ENCODE data around the gene CYB561D1.

CYB561D1 gene

DNA sequence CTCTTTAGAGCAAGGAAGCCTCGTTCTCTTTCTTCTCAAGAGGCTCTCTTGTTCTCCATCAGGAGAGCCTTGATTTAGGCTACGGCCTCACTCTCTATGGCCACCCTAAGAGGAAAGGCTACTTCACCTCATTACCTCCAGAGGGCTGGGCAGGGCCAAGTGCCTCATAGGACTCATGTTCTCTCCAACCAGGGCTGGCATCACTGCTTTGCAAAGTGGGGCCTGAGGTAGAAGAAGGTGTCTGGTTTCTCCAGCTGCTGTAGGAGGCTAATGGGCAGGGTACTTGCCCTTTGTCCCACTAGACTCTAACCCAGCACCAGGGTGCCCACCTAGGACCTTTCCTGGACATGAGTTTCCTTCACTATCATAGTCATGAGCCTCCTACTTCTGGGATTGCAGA, 12.2 kb upstream of the CYB561D1 start:
- no peak for DNase-seq

GRCh38 chr1:109482242-109482641, 11.7 kb upstream of the CYB561D1 start:
- peak in 1 of 14 donors; percentile 60 for DNase-seq

DNA sequence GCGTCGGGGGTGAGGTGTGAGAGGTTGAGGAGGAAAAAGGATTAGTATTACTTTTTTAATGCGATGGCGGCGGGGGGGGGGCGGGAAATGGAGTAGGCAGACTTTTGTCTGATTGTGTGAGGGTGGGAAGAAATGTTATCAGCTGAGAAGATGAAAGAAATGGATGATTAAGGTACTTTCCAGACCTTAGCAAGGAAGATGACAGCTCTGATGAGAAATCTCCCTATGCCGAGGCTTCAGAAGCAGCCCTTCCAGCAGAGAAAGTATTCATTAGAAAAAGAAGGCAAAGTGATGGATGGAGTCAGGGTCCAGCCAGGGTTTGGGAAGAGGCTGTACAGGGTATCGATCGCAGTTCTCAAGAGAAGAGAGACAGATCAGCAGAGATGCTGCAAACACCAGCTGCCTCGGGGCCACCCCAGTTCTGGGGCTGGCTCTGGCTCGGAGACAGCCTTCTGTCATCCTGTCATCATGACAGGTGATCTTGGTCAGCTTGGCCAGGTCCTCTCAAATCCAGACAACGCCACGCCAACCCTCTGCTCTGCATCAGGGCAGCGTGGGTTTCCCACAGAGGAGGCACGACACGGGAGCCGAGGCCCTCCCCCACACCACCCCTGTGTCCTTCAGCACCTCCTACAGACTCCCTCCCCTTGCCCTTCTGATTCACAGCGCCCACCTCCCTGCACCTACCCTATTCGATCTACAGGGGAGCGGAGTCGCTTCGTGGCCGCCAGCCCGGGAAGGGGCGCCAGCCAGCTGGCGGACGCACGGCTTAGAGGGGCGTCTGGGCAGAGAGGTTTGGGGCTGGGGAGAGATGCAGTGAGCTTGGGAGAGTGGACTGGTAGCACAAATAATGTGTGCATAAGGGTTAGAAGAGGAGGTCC, 10.9 kb upstream of the CYB561D1 start:
- DNase-seq, result peak in 5 of 14 donors; percentile 65 to 86 (median 75)

GRCh38 chr1:109483672-109484518, 10.0 kb upstream of the CYB561D1 start, which contains the start of gene ATXN7L2:
Gene ATXN7L2 (plus strand): TSS chr1:109483905. CDS start chr1:109483954, 49 bp downstream.
- DNase-seq, result peak; percentile 48 to 99 (median 94)

DNA sequence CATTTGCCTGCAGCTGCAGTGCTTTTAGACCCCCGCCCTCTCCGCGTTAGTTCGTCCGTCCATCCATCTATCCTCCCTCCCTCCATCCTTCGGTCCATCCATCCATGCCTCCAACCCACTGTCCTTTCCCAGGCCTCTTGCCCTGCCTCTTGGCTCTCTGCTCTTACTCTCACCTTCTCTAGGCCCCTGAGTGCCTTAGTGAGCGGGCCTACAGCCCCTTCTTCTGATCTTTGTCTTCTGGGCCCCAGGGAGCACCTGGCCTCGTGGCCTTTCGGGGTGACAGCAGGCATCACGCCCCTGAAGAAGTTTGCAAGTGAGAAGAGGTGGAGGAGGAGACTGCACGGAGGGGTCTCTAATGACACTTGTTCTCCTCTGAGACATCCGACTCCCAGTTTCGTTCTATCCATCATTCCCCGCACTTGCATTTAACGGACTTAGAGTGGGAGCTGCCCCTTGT, 9.3 kb upstream of the CYB561D1 start:
- peak in 1 of 14 donors; percentile 50 for DNase-seq

- no peak for DNase-seq
Observed at GRCh38 chr1:109485001-109485400, 8.9 kb upstream of the CYB561D1 start.

GRCh38 chr1:109487261-109487660, 6.6 kb upstream of the CYB561D1 start:
- no peak for DNase-seq

DNA sequence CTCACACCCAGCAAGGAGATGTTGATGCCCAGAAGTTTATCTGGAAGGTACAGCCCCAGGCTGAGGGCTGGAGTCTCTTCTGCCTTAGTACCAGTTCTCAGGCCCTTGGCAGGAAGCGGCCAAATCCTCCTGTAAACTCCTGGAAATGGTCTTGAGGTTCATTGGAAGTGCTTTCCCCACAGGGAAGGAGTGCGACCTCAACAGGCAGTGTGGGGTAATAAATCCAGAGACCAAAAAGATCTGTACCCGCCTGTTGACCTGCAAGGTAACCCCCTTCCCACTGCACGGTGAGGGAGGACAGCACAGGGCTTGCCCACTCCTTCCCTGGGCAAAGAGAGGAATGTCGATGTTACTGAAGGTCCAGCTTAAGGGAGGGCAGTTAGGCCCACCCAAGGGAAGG, 5.7 kb upstream of the CYB561D1 start:
- no peak for DNase-seq

- DNase-seq, result no peak
Observed at GRCh38 chr1:109488696-109489095, 5.2 kb upstream of the CYB561D1 start.

DNA sequence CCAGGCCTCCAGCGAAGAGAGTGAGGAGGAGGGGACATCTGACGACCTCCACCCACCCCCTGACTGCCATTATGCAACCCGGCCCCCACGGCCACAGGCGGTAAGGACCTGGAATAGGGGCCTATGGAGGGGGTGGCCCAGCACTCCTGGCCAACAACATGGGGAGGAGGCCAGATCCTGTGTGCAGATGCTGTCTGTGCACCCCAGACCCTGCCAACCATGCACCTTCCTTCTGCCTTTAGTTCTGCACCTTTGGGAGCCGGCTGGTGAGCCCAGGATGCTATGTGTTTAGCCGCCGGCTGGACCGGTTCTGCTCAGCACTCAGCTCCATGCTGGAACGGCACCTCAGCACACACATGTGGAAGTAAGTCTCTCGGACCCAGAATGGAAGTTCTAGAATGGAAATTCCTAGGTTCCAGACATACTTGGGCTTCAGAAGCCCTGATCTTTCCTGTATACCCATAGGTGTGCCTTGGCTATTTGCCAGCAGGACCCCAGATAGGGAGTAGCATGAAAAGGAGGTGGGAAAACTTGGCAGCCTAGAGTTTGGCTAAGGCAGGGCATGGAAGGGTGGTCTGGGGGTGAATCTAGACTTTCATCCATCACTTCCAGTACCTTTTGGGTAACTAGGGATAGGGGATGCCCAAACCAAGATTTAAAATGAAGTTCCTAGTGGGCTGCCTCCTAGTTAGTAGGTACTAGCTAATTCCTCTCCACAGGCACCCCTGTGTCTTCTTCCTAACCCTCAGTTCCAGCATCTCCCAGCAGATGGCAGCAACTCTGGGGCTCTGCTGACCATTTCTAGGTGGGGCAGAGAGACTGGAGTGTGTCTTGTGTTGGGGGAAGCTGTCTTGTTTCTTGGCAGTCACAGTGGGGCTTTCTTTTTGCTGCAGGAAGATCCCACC, 3.6 kb upstream of the CYB561D1 start:
- peak in 10 of 14 donors; percentile 10 to 77 (median 46) for DNase-seq

- peak in 1 of 14 donors; percentile 53 for DNase-seq
Observed at GRCh38 chr1:109490934-109491302, 3.0 kb upstream of the CYB561D1 start.

DNA sequence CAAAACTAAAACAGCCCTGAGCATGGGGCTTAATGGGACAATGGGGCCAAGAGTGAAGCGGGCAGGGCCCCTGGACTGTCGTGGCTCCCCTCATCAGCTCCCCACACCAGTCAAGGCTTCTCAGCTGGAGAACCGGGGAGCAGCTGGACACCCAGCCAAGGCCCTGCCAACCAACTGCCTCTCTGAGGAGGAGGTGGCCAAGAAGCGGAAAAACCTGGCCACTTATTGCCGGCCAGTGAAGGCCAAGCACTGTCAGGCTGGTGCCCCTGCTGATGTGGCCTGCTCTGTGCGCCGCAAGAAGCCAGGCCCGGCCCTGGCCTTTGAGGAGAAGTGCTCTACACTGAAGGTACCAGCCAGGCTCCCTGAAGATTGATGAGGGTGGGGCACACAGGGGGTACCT, 2.5 kb upstream of the CYB561D1 start:
- peak in 1 of 14 donors; percentile 49 for DNase-seq

DNA sequence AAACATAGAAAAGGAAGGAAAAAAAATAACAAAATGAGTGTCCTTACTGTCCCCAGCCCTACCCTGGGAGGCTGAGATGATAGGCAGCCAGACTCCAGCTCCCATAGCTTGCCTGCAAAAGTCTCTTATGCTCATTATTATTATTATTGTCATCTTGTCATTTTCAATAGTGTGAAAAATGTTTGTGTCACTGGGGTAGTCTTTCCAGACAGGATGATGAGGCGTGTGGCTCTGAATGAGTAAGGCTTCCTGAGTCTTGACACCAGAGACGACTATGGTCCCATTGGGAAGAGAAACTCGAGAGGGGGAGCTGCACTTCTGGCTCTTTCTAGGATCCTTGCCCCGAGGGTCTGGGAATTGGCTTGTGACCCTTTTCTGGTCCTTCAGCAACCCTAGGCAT, 1.1 kb upstream of the CYB561D1 start:
- no peak for DNase-seq

- peak in 1 of 14 donors; percentile 40 for DNase-seq
Observed at GRCh38 chr1:109493227-109493626, 667 bp upstream of the CYB561D1 start.

DNA sequence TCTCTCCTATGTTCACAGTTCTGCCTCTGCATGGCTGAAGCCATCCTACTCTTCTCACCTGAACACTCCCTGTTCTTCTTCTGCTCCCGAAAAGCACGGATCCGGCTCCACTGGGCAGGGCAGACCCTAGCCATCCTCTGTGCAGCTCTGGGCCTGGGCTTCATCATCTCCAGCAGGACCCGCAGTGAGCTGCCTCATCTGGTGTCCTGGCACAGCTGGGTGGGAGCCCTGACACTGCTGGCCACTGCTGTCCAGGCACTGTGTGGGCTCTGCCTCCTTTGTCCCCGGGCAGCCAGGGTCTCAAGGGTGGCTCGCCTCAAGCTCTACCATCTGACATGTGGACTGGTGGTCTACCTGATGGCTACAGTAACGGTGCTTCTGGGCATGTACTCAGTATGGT, 1.8 kb downstream of the CYB561D1 start:
- DNase-seq, result no peak

DNA sequence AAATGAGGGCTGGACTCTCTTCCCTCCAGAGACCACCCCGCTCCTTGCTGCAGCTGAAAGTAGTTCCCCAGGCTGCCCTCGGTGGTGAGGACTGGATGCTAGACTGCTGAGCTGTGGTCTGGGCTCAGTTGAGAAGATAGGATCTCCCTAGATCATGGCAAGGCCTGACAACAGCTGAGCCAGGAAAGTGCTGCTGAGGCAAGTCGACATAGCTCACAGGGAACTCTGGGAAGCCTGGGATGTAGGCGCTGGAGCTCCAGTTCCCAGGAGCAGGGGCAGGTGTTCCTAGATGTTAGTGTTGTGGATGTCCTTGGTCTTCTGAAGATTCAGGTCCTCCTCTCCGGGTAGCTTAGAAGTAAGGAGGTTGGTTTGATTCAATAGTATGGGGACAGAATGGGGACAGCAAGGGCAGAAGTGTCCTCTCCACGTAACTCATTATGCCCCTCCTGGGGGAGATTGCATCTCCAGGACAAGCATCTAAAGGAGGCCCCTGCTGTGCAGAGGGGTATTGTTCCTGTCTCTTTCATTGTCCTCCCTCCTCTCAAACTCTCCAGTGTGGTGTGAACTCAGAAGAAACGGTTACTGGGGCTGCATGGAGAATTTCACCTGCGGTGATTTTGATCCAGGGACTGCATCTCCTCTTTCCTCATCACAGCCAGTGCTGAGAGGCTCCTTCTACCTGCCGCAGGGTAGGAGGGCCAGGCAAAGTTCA, 3.7 kb downstream of the CYB561D1 start:
- peak in 1 of 14 donors; percentile 21 for DNase-seq

GRCh38 chr1:109498161-109498801, 4.4 kb downstream of the CYB561D1 start:
- DNase-seq, result peak in 2 of 14 donors; percentile 25 to 80

DNA sequence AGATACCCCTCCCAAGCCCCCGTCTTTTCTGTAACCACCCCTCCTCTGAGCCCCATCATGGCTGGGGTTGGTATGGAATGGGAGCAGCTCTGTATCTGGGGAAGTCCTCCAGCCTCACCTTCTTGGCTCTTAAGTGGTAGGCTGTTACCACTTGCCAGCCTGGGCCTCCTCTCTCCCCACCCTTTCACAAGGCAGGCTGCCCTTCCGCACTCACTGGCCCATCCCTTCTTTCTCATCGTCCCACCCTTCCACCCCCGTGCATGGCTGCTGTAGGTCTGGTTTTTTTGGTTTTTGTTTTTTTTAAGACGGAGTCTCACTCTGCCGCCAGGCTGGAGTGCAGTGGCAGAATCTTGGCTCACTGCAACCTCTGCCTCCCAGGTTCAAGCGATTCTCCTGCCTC, 5.2 kb downstream of the CYB561D1 start:
- DNase-seq, result peak in 1 of 14 donors; percentile 11

DNA sequence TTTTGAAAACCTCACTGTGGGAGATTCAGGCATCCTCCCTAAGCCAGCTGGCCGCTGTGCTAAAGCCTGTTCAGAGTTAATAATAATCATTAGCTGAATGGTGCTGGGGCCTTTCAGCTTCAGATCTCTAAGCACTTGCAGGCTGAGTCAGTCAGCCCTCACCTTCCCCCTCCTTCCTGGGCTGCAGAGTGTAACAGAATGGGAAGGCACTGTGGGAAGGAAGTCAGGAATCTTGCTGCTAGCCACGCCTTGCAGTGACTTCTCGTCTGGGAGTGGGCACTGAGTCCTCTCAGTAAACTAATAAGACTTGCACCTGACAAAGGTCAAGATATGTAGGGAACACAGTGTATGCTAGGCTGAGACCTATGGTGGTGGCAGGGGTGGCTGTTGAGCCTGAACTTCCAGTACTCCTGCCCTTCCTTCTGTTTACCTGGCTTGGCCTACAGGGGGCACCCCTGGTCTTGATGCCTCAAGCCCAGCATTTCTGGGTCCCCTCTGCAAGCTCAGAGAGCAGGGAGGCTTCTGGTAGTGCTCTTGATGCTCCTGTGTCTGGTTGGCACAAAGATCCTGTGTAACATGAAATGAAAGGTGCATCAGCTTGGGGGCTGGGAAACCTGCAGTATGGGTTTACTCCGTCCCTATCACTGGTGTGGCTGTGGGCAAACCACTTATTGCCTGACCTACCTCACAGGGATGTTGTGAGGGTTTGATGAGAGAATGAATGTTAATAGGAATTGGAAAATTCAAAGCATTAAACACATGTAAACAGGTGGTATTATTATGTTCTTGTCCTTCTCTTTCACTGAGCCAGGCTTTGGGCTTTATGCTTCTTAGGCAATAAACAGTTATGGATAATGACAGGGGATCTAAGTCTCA, 6.0 kb downstream of the CYB561D1 start:
- peak in 2 of 14 donors; percentile 25 to 50 for DNase-seq

DNA sequence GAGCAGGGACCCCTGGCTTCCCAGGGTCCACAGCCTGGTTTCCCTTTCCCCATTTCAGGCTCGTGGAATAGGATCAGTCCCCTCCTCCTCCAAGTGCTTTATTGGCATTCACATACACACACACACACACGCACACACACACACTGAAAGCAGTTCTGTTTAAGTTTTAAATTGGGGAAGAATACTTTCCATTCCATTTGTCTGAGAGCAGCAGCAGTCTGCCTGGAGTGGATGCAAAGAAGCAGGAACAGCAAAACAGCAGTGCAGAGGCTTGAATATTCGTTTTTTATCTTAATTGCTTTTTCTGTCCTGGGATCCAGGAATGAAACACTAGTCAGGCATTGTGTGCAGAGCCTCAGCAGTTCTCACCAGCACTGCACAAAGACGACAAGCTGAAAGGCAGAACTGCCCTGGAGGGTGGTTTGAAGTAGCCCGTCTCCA, 7.1 kb downstream of the CYB561D1 start:
- DNase-seq, result peak in 1 of 14 donors; percentile 31
